Right atrium auricular region (tissue), 2 donors: ENCODE data around the gene CACNA1G. TPM values are rescaled to one million over a fixed set of nuclear protein-coding genes. Genes with fewer than 3 reads are reported as not detected.

ENCODE experiments used
- DNase-seq: peaks from one replicate; pipeline ENCODE4 v3.0.0-alpha.2; 2019; ENCODE audit warnings: low spot score
- H3K27ac ChIP-seq, 2 donors: fragments of 200-600 bp; sonication (generic); 1 replicate in 1 of 2; 2 replicates in 1 of 2; pipeline ENCODE4 v1.5.1; 2016 to 2019
- H3K27me3 ChIP-seq, 2 donors: fragments of 200-600 bp; sonication (generic); one replicate each; pipeline versions ENCODE4 v1.5.1 to v1.6.0; 2017 to 2019
- H3K36me3 ChIP-seq: fragments of 200-600 bp; sonication (generic); one replicate; pipeline ENCODE4 v1.5.1; 2016
- H3K4me1 ChIP-seq, 2 donors: fragments of 200-600 bp; sonication (generic); one replicate each; pipeline versions ENCODE4 v1.5.1 to v1.6.0; 2017 to 2019
- H3K4me3 ChIP-seq, 2 donors: fragments of 200-600 bp; sonication (generic); 1 replicate in 1 of 2; 2 replicates in 1 of 2; pipeline ENCODE4 v1.5.1; 2017 to 2019; ENCODE audit warnings: mild to moderate bottlenecking in 1 of 2, moderate library complexity in 1 of 2
- H3K9me3 ChIP-seq, 2 donors: fragments of 200-600 bp; sonication (generic); one replicate each; pipeline ENCODE4 v1.5.1; 2019
- total RNA-seq, 2 donors: library from RNA; depleted of rRNA; stranded (reverse); fragments of >200 nt; gene quantifications; one replicate each; pipeline ENCODE4 v1.1.0, GENCODE V29; 2016
- TF ChIP-seq, protein P1 (sequence below), 2 donors: fragments of 200-600 bp; sonication (generic); IDR thresholded peaks; one replicate each; pipeline ENCODE4 v1.5.1; 2019; ENCODE audit warnings: antibody characterized with exemption in 2 of 2

CACNA1G gene
- total RNA-seq, 2 donors from 2014 or later = 4.3 to 6.2 TPM

- H3K27me3 ChIP-seq = no peaks in the 10 kb centered on the region
- peak overlapping the region; percentile 84 to 94 for H3K27ac ChIP-seq
- no peaks in the 10 kb centered on the region for H3K9me3 ChIP-seq
- no peak overlapping the region for H3K4me3 ChIP-seq
- no peaks in the 10 kb centered on the region for H3K36me3 ChIP-seq
- peaks cover 0 to 72% of the 10 kb centered on the region in 2 donors for H3K4me1 ChIP-seq
- TF ChIP-seq, protein P1, sequence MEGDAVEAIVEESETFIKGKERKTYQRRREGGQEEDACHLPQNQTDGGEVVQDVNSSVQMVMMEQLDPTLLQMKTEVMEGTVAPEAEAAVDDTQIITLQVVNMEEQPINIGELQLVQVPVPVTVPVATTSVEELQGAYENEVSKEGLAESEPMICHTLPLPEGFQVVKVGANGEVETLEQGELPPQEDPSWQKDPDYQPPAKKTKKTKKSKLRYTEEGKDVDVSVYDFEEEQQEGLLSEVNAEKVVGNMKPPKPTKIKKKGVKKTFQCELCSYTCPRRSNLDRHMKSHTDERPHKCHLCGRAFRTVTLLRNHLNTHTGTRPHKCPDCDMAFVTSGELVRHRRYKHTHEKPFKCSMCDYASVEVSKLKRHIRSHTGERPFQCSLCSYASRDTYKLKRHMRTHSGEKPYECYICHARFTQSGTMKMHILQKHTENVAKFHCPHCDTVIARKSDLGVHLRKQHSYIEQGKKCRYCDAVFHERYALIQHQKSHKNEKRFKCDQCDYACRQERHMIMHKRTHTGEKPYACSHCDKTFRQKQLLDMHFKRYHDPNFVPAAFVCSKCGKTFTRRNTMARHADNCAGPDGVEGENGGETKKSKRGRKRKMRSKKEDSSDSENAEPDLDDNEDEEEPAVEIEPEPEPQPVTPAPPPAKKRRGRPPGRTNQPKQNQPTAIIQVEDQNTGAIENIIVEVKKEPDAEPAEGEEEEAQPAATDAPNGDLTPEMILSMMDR (IDR thresholded peaks at IDR 0.05) = no peak
- DNase-seq = no peak
Measured at GRCh38 chr17:50586421-50587247, 26.1 kb downstream of the CACNA1G start.

- Histone ChIP-seq H3K36me3 (no peaks in the 10 kb centered on the region), H3K4me3 (no peak overlapping the region), H3K9me3 (no peaks in the 10 kb centered on the region), H3K27me3 (no peaks in the 10 kb centered on the region), H3K4me1 (peaks cover 0 to 69% of the 10 kb centered on the region in 2 donors), H3K27ac (peak overlapping the region; percentile 84 to 94)
- TF ChIP-seq, protein P1 (IDR thresholded peaks at IDR 0.05) = no peak
- DNase-seq = no peak
Measured at GRCh38 chr17:50587571-50587970, 27.1 kb downstream of the CACNA1G start.

GRCh38 chr17:50588391-50589049 is 28.0 kb downstream of the CACNA1G start:
- TF ChIP-seq, protein P1 (IDR thresholded peaks at IDR 0.05) = no peak
- no peak overlapping the region for H3K4me3 ChIP-seq
- no peak for DNase-seq
- no peaks in the 10 kb centered on the region for H3K9me3 ChIP-seq
- H3K4me1 ChIP-seq = peaks cover 0 to 71% of the 10 kb centered on the region in 2 donors
- H3K27ac ChIP-seq = peak overlapping the region; percentile 64 to 94
- no peaks in the 10 kb centered on the region for H3K27me3 ChIP-seq
- H3K36me3 ChIP-seq = no peaks in the 10 kb centered on the region

GRCh38 chr17:50589095-50589705 is 28.7 kb downstream of the CACNA1G start:
- no peak for DNase-seq
- H3K9me3 ChIP-seq = no peaks in the 10 kb centered on the region
- no peaks in the 10 kb centered on the region for H3K36me3 ChIP-seq
- no peaks in the 10 kb centered on the region for H3K27me3 ChIP-seq
- H3K4me3 ChIP-seq = no peak overlapping the region
- TF ChIP-seq, protein P1 (IDR thresholded peaks at IDR 0.05) = no peak
- H3K27ac ChIP-seq = peak overlapping the region; percentile 64 to 94
- peaks cover 0 to 76% of the 10 kb centered on the region in 2 donors for H3K4me1 ChIP-seq

DNA sequence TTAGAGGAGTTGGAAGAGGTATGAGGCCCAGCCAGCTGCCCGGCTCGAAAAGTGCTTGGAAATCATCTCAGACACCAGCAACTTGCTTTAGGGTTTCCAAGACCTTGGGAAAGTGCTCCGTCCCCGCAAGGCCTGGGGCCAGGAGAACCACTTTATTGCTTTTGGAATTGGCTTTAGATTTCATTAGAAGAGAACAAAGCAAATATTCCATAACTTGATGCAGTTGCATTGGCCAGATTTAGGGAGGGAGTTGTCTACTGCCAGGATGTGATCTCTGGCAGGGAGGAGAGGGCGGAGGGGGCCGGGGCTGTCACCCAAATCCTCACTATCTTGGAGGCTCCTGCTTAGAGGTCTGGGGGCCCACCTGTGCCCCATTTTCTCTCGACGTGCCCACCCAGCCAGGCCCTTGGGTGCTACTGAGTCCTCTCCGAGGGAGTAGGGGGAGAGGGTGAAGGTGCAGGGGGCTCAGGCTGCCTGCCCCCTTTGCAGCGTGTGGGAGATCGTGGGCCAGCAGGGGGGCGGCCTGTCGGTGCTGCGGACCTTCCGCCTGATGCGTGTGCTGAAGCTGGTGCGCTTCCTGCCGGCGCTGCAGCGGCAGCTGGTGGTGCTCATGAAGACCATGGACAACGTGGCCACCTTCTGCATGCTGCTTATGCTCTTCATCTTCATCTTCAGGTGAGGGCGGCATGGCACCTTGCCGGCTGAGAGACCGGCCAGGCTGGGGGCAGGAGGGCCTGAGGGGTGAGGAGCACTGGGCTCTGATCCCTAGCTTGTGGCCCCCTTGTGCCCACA is 30.6 kb downstream of the CACNA1G start:
- no peak for DNase-seq
- no peaks in the 10 kb centered on the region for H3K36me3 ChIP-seq
- H3K9me3 ChIP-seq = no peaks in the 10 kb centered on the region
- H3K4me3 ChIP-seq = no peak overlapping the region
- no peaks in the 10 kb centered on the region for H3K27me3 ChIP-seq
- H3K4me1 ChIP-seq = peaks cover 0 to 67% of the 10 kb centered on the region in 2 donors
- peak overlapping the region; percentile 64 to 94 for H3K27ac ChIP-seq
- TF ChIP-seq, protein P1 (IDR thresholded peaks at IDR 0.05) = no peak
